HCT116 (cell line): ENCODE measurements around the gene TMEM161B. TPM values are rescaled to one million over a fixed set of nuclear protein-coding genes. Genes with fewer than 3 reads are reported as not detected.
A peak's percentile ranks its signal among the peaks of the same experiment; 100 is the strongest.
"Not testable (repeated sequence)": the region's sequence is repeated elsewhere in the genome, so short reads cannot be mapped to it uniquely, and the experiment has no call there.

Experiments used
- ATAC-seq: fragments of 200-7000 bp; cut with Tn5 transposase; 2 replicates; pipeline ENCODE4 v1.9.1; 2020; ENCODE audit warnings: mild to moderate bottlenecking, moderate library complexity
- BruUV-seq: library from RNA; stranded (reverse); fragments of 400-500 nt; replicated peaks from 2 replicates; lab custom pipeline; 2021; lab: Mats Ljungman, UMichigan
- CTCF ChIA-PET: fragments of 300-600 bp; sonication (Branson Sonifier 250); formaldehyde crosslinking; loops from one replicate; lab custom pipeline; 2021; ENCODE audit warnings: antibody characterized with exemption; lab: Charles Lee
- POLR2A ChIA-PET: fragments of 300-600, 350-600 bp; sonication (Branson Sonifier 250); formaldehyde crosslinking; loops from one replicate; lab custom pipeline; 2021; ENCODE audit warnings: antibody characterized with exemption; lab: Charles Lee
- RAD21 ChIA-PET, 2 experiments: fragments of 300-600 bp; sonication (Branson Sonifier 250); formaldehyde crosslinking; loops; one replicate each; lab custom pipeline; 2023; ENCODE audit warnings: low total read pairs in 2 of 2; ENCODE audit not compliant: uncharacterized antibody in 2 of 2, unreplicated experiment in 2 of 2, low non-redundant PET in 1 of 2; lab: Charles Lee
- DNase-seq: peaks from one replicate; pipeline ENCODE4 v3.0.0-alpha.2; 2010; ENCODE audit warnings: low read depth, low spot score
- H2AFZ ChIP-seq: fragments of 200-600 bp; shearing (Covaris generic), sonication (generic); 2 replicates; pipeline ENCODE4 v1.6.1; 2017; ENCODE audit warnings: low read depth, mixed run types, mixed read lengths, antibody characterized with exemption, low read length; ENCODE audit not compliant: poor library complexity, severe bottlenecking
- H3K27ac ChIP-seq: 2 replicates; pipeline ENCODE4 v1.5.1; 2012; ENCODE audit warnings: low read depth, low read length
- H3K27me3 ChIP-seq: fragments of 200-600 bp; sonication (generic); 2 replicates; pipeline ENCODE4 v1.6.1; 2016; ENCODE audit warnings: mixed run types, low read length, mixed read lengths; ENCODE audit not compliant: insufficient read depth
- H3K36me3 ChIP-seq, 2 experiments: fragments of 200-500 bp in 1 of 2; fragments of 200-600 bp in 1 of 2; sonication (Bioruptor generic) in 1 of 2; sonication (generic) in 1 of 2; 2 replicates each; pipeline versions ENCODE4 v1.5.1 to v1.6.1; 2014 to 2016; ENCODE audit warnings: low read length in 2 of 2, inconsistent platforms in 1 of 2, mixed read lengths in 1 of 2, mixed run types in 1 of 2; ENCODE audit not compliant: insufficient read depth in 2 of 2, control insufficient read depth in 1 of 2
- H3K4me1 ChIP-seq, 2 experiments: fragments of 200-600 bp in 1 of 2; sonication (generic) in 1 of 2; 2 replicates each; pipeline versions ENCODE4 v1.5.1 to v1.6.1; 2012 to 2017; ENCODE audit warnings: low read length in 2 of 2, inconsistent platforms in 1 of 2, mild to moderate bottlenecking in 1 of 2, mixed read lengths in 1 of 2, mixed run types in 1 of 2, moderate library complexity in 1 of 2; ENCODE audit not compliant: insufficient read depth in 2 of 2, control insufficient read depth in 1 of 2
- H3K4me2 ChIP-seq: fragments of 200-600 bp; sonication (generic); 2 replicates; pipeline ENCODE4 v1.6.1; 2017; ENCODE audit warnings: mixed run types, low read length, mixed read lengths
- H3K4me3 ChIP-seq, 2 experiments: fragments of 200-600 bp in 1 of 2; sonication (generic) in 1 of 2; replicated peaks in 1 of 2; 2 replicates each; pipeline ENCODE4 v1.5.1; 2011 to 2016; ENCODE audit warnings: low read length in 2 of 2, control low read depth in 1 of 2, low read depth in 1 of 2, mild to moderate bottlenecking in 1 of 2, mixed read lengths in 1 of 2, mixed run types in 1 of 2
- H3K79me2 ChIP-seq: fragments of 200-600 bp; sonication (generic); 2 replicates; pipeline ENCODE4 v1.6.1; 2017; ENCODE audit warnings: mild to moderate bottlenecking, mixed run types, low read length, moderate library complexity, mixed read lengths; ENCODE audit not compliant: insufficient read depth
- H3K9ac ChIP-seq: fragments of 200-600 bp; sonication (generic); 2 replicates; pipeline ENCODE4 v1.6.1; 2016; ENCODE audit warnings: low read length, mixed read lengths
- H3K9me2 ChIP-seq: fragments of 200-600 bp; sonication (generic), shearing (Covaris generic); 2 replicates; pipeline ENCODE4 v1.6.1; 2017; ENCODE audit warnings: mixed run types, mild to moderate bottlenecking, moderate library complexity; ENCODE audit not compliant: insufficient read depth
- H3K9me3 ChIP-seq, 2 experiments: fragments of 200-500 bp in 1 of 2; fragments of 200-600 bp in 1 of 2; sonication (Bioruptor generic) in 1 of 2; sonication (generic) in 1 of 2; 2 replicates each; pipeline ENCODE4 v1.6.1; 2014 to 2017; ENCODE audit warnings: low read length in 2 of 2, mixed read lengths in 2 of 2, inconsistent platforms in 1 of 2, low read depth in 1 of 2, mild to moderate bottlenecking in 1 of 2, mixed run types in 1 of 2, moderate library complexity in 1 of 2; ENCODE audit not compliant: control insufficient read depth in 1 of 2, insufficient read depth in 1 of 2
- H4K20me1 ChIP-seq: fragments of 200-600 bp; sonication (generic), shearing (Covaris generic); 2 replicates; pipeline ENCODE4 v1.6.1; 2017; ENCODE audit warnings: mixed run types, mild to moderate bottlenecking, moderate library complexity; ENCODE audit not compliant: insufficient read depth
- CBX3 ChIP-seq: IDR thresholded peaks from 2 replicates; pipeline ENCODE4 v1.6.1; 2012; ENCODE audit warnings: low read depth
- EGR1 ChIP-seq: IDR thresholded peaks from 2 replicates; pipeline ENCODE4 v1.6.1; 2012; ENCODE audit warnings: low read depth
- POLR2A ChIP-seq: IDR thresholded peaks from 2 replicates; pipeline ENCODE4 v1.7.0; 2011; ENCODE audit warnings: borderline replicate concordance; ENCODE audit not compliant: insufficient read depth, insufficient read length; ENCODE audit errors: extremely low read depth
- SP1 ChIP-seq: IDR thresholded peaks from 2 replicates; pipeline ENCODE4 v1.6.1; 2012; ENCODE audit warnings: low read depth
- ZFX ChIP-seq: fragments of 450-650 bp; IDR thresholded peaks from 2 replicates; pipeline ENCODE4 v1.6.1; 2017
- intact Hi-C: fragments of 100-400 bp; cut with micrococcal nuclease; formaldehyde crosslinking; loops from 2 replicates; pipeline ENCODE4 v1.10.0; 2022
- total RNA-seq: library from RNA; stranded (reverse); gene quantifications from one replicate; pipeline ENCODE4 v1.2.1, GENCODE V29; 2021; ENCODE audit not compliant: unreplicated experiment
- TF ChIP-seq, protein P1 (sequence below): IDR thresholded peaks from 2 replicates; pipeline ENCODE4 v1.6.1; 2012

Gene TMEM161B
- total RNA-seq, 1 experiment from 2014 or later = 22.1 TPM

DNA sequence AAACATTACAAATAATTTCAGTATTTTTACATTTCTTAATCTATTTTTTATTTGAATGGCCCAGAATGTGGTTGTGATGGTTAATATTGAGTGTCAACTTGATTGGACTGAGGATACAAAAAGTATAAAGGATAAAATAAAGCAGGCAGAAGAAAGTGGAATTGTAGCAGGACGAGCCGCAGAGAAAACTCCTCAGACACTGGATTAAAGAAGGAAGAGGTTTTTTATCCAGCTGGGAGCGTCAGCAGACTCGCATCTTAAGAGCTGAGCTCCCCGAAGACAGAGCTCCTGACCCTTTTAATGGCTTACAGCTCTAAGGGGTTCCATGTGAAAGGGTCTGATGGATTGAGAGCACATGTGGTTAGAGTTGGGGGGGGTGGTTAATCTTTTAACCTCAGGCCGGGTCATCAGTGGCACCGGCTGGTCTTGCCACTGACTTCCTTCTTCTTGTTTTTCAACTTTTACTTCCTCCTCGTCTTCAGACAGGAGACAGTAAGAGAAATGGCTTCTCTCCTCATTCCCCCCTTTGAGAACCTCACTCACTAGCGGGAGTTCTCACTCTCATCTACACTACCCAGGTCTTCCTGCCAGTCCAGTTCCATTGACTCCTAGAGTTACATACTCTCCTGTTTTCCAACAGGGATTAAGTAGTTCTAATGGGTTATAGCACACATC is 80.0 kb downstream of the TMEM161B start:
- Histone ChIP-seq H3K9me2 (no peaks in the 10 kb centered on the region), H3K4me3 (no peak overlapping the region), H3K36me3 (0 out of 4 replicates have a peak, but pooled peaks cover 2 to 15% of the 10 kb centered on the region in 2 experiments), H3K4me1 (no peaks in the 10 kb centered on the region), H3K9ac (no peak overlapping the region), H3K27ac (no peak overlapping the region), H3K9me3 (peaks cover 0 to 12% of the 10 kb centered on the region in 2 experiments; a peak in 2 of 4 replicates), H3K4me2 (no peak overlapping the region), H4K20me1 (no peaks in the 10 kb centered on the region), H3K27me3 (no peaks in the 10 kb centered on the region), H2AFZ (no peak overlapping the region), H3K79me2 (no peaks in the 10 kb centered on the region)
- intact Hi-C loops = no loop called here
- TF ChIP-seq CBX3 (peak; percentile 82; the same call in 1 of the 2 replicates), SP1 (no peak)
- ChIA-PET POLR2A (no interaction called here), RAD21 (no interaction called here), CTCF (no interaction called here)
- ATAC-seq (no peak), DNase-seq (peak; percentile 19)
- BruUV-seq = no TSS peak

DNA sequence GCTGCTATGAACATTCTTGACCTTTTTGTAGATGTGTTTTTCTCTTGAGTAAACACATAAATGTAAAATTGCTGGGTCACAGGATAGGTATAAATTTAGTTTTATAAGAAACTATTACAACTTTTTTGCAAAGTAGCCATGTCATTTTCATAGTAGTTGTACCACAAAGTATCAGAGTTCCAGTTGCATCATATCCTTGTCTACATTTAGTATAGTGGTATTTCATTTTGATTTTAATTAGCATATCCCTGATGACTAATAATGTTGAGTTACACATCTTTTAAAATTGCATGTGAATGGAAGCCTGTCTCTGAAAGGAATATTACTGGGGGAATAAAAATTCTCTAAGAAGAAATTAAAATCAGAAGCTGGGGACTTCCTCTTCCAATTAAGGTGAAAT is 85.4 kb downstream of the TMEM161B start:
- CTCF ChIA-PET = no interaction called here
- BruUV-seq = no TSS peak
- no peak for DNase-seq

DNA sequence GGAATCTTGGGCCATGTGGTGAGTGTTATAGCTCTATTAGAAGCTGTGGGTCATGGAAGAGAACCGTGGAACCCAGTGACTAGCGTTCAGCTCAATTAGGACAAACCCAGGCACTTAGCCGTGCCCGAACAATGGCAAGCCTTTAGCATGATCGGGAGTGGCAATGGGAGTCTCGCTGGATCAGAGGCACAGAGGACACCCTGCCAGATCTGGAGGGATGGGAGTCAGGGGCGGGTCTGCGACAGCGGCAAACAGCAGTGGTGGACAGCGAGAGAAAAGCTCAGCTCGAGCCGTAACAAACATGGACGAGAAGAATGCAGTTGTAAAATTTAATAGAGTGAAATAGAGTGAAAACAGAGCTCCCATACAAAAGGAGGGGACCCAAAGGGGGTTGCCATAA is 91.2 kb downstream of the TMEM161B start:
- ATAC-seq, H3K9me2 ChIP-seq, H3K4me1 ChIP-seq, RAD21 ChIA-PET, CTCF ChIA-PET, H3K36me3 ChIP-seq, BruUV-seq, H3K4me3 ChIP-seq, H2AFZ ChIP-seq, H3K79me2 ChIP-seq, H4K20me1 ChIP-seq, H3K4me2 ChIP-seq, intact Hi-C loops, H3K9me3 ChIP-seq, DNase-seq, H3K27me3 ChIP-seq, POLR2A ChIA-PET, H3K27ac ChIP-seq, H3K9ac ChIP-seq: not testable (repeated sequence)

More for the DNA sequence above, 85.4 kb downstream of the TMEM161B start:
- 0 out of 4 replicates have a peak, but pooled peaks cover 0 to 2% of the 10 kb centered on the region in 2 experiments for H3K36me3 ChIP-seq
- H3K4me1 ChIP-seq = no peaks in the 10 kb centered on the region
- RAD21 ChIA-PET = no interaction called here
- no peak overlapping the region for H3K4me2 ChIP-seq
- H3K9me3 ChIP-seq = 0 out of 4 replicates have a peak, but pooled peaks cover 0 to 4% of the 10 kb centered on the region in 2 experiments
- POLR2A ChIA-PET = no interaction called here
- H3K79me2 ChIP-seq = no peaks in the 10 kb centered on the region
- no peak for ATAC-seq
- H3K4me3 ChIP-seq = no peak overlapping the region
- TF ChIP-seq ZFX (no peak), POLR2A (no peak), EGR1 (no peak)
- TF ChIP-seq, protein P1, sequence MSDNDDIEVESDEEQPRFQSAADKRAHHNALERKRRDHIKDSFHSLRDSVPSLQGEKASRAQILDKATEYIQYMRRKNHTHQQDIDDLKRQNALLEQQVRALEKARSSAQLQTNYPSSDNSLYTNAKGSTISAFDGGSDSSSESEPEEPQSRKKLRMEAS = no peak
- H3K27me3 ChIP-seq = no peaks in the 10 kb centered on the region
- no peak overlapping the region for H3K9ac ChIP-seq
- intact Hi-C loops = no loop called here
- H4K20me1 ChIP-seq = no peaks in the 10 kb centered on the region
- H2AFZ ChIP-seq = no peak overlapping the region
- no peaks in the 10 kb centered on the region for H3K9me2 ChIP-seq
- H3K27ac ChIP-seq = no peak overlapping the region
